T-helper 9 cell (primary cell): ENCODE measurements around the gene PTPRM.
"Not testable (repeated sequence)": the region's sequence is repeated elsewhere in the genome, so short reads cannot be mapped to it uniquely, and the experiment has no call there.

Source experiments
- DNase-seq: peaks from one replicate; pipeline ENCODE4 v3.0.0-alpha.2; 2020

PTPRM gene

DNA sequence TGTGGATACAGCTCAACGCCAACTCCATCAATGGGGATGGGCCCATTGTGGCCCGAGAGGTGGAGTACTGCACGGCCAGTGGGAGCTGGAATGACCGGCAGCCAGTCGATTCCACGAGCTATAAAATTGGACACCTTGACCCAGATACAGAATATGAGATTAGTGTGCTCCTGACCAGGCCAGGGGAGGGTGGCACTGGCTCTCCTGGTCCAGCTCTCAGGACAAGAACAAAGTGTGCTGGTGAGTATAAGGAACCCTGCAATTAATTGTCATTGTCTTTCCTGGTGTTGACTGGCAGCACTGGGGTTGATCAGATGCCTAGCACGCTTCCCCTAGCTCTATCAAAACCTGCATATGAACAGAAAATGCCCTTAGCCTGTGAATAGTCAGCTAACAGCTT, 388.1 kb downstream of the PTPRM start:
- DNase-seq = no peak

DNA sequence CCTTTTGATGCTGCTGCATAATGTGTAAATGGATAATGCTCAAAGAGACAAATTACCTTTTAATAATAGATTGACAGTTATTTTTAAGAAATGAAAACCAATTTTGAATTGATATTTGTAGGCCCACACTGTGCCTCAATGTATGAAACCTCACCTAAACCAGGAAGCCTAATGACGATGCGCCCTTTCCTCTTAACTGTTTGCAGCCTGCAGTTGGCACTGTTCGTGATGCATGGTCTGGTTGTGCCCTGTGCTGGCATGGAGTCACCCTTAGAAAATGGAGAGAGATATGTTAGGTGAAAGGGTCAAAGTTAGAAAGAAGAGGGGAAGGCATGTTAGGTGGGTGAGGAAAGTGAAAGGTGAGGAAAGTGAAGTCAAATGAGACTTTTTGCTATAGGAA, 390.2 kb downstream of the PTPRM start:
- no peak for DNase-seq

DNA sequence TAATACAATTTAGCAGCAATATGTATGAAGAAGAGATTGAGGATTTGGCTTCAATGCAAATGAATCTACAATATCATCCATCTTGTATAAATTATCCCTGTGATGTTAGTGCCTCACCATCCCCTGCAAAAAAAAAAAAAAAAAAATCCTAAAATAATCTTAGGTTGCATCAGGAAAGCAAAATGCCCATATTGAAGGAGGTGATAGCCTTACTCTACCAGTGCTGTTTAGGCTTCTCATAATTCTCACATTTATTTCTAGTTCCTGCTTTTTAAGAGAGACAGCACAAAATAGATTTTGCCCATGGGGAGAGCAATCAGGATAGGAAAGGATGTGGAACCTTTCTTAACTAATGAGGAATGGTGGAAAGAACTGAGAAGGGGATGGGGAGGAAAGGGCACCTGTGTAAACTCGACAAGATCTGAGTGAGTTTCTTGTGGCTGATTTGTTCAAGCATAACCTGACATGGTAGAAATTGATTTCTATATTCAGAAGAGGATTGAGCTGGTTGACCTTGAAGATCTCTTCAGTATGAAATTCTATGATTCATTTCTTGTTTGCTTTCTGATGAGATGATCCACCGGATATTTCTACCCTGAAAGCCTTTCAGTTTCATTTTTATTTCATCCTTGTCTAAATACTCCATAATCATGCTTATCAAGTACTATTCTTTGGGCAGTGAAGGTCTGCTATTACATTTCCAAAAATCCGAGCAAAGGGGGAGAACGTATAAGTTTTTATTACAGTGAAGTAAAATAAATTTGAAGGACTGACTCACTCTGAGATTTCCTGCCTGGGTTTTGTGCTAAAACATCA, 391.2 kb downstream of the PTPRM start:
- no peak for DNase-seq

DNA sequence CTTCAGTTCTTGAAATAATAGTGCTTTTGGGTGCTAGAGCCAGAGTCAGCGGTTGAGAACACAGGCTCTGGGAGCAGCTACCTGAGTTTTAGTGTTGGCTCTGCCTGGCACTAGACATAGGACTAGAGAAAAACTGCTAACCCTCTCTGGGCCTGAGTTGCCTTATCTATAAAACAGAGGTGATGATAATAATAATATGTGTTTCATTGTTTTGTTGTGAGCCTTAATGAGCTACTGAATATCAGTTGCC, 391.7 kb downstream of the PTPRM start:
- no peak for DNase-seq

DNA sequence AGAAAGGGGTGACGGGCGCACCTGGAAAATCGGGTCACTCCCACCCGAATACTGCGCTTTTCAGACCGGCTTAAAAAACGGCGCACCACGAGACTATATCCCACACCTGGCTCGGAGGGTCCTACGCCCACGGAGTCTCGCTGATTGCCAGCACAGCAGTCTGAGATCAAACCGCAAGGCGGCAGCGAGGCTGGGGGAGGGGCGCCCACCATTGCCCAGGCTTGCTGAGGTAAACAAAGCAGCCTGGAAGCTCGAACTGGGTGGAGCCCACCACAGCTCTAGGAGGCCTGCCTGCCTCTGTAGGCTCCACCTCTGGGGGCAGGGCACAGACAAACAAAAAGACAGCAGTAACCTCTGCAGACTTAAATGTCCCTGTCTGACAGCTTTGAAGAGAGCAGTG, 399.6 kb downstream of the PTPRM start:
- DNase-seq = not testable (repeated sequence)

DNA sequence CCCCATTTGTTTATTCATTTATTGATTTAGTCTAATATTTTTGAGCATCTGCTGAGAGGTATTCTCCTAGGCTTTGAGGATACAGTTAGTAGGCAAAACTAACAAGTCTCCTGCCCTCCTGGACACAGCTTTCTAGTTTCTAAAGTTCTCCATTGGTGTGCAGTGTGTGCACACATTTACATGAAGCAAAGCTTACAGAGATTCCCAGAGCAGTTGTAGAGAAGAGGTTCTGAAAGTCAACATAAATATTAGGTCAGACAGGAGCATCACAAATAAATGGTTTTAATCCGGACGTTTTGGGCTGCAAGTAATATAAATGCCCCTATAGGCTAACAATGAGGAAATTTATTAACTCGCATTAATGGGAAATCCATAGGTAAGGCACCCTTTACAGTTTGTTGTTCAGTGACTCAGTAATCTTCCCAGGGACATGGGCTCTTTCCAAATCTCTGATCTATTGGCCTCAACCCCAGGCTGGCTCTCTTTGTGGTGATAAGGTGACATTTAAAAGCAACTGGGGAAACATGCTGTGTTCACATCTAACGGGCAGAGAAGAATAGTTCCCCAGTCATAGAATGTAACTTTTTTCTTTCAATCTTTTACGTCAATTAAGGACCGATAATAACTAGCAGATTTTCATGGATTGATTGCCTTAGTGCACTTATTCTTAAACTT, 407.2 kb downstream of the PTPRM start:
- no peak for DNase-seq

DNA sequence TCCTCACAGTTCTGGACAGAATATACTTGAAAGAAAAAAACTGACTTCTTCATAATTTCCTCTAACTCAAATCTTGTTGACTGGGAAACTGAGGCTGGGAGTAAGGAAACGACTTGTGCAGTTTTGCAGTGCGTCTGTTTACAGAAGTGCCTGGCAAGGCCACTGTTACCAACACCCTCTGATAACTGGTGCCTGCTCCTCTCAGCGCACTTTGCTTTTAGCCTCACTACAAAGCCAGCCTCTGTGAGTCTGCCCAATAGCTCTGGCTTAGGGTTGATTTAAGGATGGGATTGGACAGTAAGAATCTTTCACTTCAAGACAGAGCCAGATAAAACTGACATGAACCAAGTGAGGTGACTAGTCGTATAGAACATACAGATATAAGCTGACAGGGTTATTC, 410.8 kb downstream of the PTPRM start:
- no peak for DNase-seq

DNA sequence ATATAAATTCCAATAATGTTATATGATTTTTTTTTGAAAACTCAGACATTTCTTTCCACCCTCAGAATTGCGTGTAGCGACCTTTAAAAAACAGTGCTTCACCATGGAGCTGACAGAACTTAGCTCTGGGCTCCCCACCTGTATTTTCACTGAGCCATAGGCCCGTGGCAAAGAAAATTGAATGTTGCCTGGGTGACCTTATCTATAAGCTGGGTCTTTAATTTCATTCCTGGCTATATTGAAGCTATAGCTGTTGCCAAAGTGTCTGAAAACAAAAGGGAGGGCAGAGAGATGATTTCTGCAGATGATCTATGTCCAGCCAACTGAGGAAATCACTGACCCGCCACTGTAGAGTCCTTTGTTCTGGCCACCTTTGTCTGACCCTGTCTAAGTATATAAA, 411.7 kb downstream of the PTPRM start:
- DNase-seq = no peak

DNA sequence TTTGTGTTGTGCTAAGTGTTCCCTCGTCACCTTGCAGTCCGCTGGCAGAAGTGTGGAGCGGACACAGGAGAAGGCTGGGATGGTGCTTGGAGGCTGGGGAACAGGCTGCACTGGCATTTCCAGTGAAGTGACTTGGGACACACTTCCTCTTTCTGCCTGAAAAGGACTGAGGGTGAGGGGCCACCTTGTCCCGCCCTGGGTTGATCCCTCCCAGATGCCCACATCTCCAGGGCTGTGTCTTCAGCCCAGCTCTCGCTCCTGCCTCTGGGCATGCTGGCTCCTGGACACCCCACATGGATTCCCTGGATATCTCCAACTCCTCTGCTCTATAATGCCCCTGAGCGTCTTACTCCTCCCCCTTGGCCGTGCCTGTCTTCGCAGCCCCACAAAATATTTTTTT, 412.6 kb downstream of the PTPRM start:
- DNase-seq = no peak

DNA sequence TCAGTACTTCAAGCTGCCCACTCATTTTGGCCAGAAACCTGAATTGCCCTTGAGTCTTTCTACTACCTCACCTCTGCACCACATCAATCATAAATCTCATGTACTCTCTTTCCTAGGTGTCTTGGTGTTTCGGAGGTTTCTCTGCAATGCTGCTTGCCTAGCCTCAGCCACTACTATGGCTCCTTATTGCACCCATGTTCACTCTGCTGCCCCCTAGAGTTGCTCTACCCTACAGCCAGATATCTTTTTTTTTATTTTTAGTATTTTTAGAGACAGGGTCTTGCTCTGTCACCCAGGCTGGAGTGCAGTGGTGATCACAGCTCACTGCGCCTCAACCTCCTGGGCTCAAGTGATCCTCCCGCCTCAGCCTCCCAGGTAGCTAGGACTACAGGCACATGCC, 413.0 kb downstream of the PTPRM start:
- DNase-seq = no peak

DNA sequence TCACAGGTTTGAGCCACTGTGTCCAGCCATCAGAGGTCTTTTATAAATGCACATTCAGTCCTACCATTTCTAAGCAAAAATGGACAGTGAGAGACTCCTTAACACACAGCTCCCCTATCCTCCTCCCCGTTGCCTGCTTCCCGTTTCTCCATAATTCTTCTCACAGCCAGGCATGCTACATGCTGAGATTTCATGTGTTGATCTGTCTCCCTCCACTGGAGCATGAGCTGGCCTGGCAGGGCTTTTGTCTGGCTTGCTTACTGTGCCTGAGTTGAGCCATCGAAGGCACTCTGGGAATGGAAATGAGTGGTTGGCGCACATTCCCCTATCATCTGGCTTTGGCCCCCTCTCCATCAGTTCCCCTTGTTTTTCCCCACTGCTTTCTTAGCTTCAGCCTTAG, 413.5 kb downstream of the PTPRM start:
- DNase-seq = no peak

DNA sequence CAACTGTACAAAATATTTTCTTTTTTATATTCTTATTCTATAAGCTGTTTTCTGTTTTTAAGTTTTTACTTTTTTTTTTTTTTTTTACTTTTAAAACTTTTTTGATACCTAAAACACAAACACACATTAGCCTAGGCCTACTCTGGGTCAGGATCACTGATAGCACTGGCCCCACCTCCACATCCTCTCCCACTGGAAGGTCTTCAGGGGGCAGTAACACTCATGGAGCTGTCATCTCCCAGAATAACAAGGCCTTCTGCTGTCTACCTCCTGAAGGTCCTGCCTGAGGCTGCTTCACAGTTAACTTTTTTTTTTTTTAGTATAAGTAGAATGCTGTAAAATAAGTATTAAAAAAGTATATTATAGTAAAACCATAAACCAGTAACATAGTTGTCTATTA, 415.1 kb downstream of the PTPRM start:
- DNase-seq = no peak

DNA sequence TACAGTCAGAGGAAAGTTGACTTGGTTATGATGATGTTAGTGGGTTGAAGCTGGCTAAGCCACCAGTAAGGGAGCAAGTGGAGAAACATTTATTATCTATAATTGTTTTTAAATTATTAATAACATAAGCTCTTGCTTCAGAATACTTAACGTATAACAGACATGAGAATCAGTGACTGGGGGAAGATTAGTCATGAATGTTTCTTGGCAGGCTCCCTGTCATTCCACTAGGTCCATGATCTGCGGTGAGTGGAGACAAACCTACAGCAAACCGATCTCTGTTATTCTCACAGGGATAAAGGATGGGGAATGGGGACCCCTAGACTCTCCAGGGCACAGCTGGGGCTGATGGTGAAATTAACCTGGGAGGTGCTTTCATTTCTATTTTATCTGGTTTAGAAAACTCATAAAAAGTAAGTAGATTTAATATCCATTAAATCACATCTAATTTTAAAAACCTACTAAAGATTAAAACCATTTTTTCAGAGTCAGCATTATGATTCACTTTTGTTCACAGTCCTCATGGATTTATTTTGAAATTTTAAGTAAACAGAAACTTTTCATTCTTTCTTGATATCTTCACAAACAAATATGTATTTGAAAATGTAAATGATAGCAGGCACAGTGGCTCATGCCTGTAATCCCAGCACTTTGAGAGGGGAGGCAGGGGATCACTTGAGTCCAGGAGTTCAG, 420.3 kb downstream of the PTPRM start:
- no peak for DNase-seq

DNA sequence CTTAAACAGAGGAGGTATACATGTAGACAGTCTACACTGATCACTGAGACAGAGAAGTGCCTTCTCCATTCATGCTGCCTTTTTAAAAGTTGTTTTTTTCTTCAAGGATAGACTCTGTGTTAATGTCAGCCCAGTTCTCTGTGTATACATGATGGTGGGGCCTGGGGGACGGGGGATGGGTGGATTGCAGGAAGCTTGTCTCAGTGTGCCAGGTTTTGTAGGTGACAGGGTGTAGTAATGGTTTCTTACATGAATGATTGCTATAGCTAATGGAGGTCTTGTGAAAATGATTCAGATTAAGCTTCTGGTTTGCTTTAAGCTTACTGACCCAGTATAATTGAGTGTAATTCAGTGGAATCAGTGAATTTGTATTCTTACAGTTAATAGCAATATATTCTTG, 423.6 kb downstream of the PTPRM start:
- no peak for DNase-seq

DNA sequence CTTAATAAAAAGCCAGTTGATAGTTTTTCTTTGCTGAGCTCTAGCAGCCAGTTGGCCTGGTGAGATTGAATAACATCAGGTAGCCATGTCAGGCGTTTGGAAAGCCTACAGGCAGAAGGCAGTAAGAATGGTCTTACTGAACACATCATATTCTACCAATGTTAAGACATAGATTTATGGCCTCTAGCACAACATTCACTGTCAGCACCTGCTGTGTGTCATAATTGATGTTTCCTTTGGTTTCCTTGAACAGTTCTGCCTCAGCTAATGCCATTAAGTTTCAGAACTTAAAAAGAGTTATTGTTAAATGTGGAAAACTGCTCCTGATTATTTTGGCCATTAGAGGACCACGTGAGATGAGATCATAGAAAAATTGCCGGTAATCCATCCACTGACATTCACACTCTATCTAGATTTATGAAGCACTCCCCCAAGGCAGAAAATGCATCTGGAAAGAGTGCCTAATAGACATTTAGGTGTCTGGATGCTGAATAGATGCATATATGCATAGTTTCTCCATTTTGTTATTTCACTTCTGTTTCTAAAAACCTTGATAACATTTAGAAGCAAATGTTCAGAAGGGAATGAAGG, 434.7 kb downstream of the PTPRM start:
- no peak for DNase-seq

DNA sequence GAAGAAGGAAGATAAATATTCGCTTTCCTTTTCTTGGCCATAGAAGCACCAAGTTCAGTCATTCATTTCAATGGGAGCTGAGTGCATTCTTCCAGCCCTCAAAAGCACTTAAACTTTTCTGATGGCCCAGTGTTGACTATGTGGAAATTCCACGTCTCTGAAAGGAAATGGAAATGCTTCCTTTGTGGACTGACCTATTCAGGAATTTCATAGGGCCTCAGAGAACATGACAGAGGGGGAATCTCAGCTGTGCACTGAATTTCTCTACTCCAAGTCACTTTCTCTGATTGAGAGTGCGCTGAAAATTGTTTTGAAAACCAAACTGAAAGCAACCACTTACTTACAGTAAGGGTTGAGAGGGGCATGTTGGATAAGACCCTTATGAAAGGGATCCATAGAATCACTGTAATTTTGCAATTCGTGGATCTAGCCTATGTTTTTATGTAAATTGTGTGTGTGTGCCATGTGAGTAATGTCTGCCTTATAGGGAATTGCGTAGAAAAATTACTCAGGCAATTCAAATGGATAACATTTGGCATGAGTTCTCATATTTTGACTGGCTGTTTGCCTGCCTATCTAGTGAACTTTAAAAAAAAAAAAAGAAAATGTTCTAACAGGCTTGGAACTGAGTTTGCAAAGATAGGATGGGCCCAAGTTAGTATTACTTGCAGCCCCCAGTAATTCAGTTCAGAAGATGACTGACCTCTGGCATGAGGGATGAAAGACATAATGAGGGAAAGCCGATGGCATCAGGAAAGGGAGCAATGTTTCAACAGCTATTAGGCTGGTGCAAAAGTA, 437.0 kb downstream of the PTPRM start:
- no peak for DNase-seq

DNA sequence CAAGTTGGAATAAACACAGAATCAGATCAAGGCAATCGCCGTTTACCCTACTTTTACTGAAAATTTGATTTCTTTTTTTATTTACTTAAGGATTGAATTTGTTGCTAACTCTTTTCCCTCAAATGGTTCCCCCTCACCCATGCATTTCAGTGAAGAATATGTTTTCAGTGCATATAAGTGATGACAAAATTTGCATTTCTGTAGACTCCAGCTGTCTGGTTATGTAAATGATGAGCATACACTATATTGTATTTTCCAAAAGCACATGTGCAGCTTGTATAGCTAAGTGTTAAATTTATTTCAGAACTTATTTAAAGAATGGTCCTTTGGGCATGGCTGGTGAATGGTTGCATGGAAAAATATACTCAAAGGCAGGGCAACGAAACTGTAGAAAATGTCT, 437.7 kb downstream of the PTPRM start:
- DNase-seq = no peak

DNA sequence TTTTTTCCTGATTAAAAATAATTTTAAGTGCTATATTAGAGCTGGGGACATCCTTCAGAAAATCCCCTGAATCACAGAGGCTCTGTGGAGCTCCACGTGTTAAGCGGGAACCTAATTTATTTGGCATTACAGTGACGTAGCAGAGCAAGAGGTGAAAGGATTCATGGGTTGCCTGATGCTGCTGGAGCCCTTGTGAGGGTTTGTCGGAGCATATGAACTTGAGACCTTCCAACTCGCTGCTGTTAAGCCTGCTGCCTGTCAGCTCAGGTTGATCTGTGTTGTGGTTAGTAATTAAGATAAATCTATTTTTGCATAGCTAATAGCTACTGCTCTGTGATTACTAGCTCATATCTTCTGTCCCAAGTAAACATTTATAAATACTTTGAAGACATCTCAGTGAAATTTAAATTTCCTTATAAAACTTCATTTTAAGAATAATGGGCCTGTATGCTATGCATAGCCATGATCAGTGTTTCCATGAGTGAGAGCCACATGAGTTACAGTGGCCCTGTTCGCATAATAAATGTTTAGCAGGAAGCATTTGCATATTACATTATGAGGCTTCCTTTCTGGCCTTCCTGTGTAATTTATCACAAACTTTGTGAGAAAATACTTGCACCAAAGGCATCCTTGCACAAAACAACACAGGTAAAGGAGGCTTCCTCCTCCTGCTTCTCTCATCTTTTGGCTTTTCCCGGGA, 438.9 kb downstream of the PTPRM start:
- DNase-seq = no peak

DNA sequence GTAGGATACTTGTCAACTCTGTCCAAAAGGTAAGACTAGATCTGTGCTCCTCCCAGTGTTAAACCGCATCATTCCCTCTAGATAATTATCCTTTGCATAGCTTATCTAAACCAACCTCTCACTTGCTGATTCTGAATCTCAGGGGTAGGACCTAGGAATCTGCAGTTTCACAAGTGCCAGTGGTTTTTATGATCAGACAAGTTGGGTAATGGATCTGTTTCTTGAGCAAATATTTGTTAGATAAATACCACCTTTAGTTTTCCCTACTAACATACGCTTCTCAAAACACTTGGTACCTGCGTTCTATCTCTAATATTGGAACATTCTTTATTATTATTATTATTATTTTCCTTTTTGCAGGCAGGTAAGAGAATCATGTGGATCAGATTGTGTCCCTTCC, 439.9 kb downstream of the PTPRM start:
- DNase-seq = no peak

DNA sequence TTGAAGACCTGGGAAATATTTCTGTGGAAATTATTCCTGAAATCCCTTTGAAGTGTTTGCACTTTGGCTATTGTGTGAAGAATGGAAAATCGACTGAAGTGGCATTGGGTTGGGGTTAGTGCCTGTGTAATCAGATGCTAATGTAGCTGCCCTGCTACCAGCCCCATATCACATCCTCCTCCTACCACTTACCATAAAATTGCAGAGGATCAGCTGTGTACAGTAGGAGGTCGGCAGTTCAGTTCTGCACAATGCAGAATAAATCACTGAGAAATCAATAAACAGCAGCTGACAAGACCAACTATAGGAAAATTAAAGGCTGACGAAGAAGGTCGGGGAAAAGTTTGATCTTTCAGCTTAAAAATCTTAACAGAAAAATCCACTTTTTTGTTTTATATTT, 440.9 kb downstream of the PTPRM start:
- no peak for DNase-seq

DNA sequence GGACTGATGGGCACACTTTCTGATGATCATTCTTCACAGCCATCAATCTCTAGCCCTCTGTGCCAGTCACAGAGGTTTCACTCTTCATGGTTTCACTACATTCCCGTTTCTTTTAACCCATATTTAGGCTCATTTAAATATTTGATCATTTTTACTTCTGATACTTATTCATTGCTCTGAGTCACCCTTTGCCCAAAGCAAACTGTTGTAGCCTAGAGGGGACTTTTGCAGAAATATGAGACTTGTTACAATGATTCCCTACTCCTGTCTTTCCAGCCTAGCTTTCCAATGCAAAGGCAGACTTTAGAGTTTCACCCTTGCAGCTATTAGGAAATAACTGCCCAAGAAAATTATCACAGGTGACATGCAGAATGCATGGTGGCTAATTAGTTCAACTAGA, 444.2 kb downstream of the PTPRM start:
- no peak for DNase-seq

DNA sequence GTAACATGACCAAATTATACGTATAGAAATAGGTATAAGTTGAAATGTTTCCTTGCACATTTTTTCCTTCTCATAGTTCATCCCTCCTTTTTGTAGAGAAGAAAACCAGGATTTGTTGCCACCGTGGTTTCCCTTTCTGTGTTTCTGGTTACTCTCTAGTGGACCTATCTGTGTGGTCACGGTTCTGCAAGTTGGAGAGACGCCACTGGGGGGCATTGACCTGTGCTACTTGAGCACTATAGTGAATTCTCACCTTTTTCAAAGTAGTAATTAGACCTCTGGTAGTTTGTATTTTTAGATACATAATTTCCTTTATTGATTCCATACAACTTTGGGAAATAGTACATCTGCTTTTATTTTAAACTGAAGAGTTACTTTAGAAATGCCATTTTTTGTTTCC, 444.8 kb downstream of the PTPRM start:
- DNase-seq = no peak
